GM18907 (cell line): ENCODE measurements around the gene CACNB1.
"Not testable (repeated sequence)": the region's sequence is repeated elsewhere in the genome, so short reads cannot be mapped to it uniquely, and the experiment has no call there.

ENCODE experiments used
- ATAC-seq: cut with Tn5 transposase; IDR thresholded peaks from one replicate; pipeline ENCODE4 v1.9.1; 2021; ENCODE audit warnings: mild to moderate bottlenecking, moderate library complexity; ENCODE audit not compliant: unreplicated experiment

The CACNB1 gene

DNA sequence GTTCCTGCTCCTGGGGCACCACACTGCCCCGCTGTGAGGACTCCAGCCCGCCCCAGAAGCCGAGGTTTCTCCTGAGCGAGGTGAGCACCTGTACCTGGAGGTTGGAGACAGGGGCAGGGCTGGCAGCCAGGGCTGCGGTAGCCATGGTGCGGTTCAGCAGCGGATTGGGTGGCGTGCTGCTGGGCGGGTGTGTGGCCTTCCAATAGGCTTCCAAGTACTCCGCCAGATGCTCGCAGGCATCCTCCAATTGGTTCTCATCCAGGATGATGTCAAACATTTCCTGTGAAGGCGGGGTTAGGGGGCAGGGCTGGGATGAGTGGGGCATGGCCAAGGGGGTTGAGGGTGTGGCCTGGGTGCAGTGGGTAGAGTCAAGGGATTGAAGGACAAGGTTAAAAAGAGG is 20.2 kb downstream of the CACNB1 start:
- no peak for ATAC-seq

DNA sequence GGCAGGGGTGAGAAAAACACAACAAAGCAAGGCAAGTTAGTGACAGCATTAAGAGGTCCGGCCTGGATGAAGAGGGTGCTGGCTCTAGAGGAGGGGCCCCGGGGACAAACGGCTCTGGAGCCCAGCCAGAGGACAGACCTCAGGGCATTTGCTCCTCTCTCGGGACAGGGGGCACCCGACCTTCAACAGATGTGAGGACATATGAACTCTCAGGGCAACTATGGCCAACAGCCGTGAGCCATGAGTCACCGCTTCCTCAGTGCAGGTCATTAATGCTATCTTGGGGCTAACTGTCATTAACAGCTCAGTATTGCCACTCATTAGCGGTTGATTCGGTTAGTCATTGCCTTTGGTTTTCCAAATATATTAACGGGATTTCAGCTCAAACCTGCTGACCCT is 21.8 kb downstream of the CACNB1 start:
- ATAC-seq = no peak

DNA sequence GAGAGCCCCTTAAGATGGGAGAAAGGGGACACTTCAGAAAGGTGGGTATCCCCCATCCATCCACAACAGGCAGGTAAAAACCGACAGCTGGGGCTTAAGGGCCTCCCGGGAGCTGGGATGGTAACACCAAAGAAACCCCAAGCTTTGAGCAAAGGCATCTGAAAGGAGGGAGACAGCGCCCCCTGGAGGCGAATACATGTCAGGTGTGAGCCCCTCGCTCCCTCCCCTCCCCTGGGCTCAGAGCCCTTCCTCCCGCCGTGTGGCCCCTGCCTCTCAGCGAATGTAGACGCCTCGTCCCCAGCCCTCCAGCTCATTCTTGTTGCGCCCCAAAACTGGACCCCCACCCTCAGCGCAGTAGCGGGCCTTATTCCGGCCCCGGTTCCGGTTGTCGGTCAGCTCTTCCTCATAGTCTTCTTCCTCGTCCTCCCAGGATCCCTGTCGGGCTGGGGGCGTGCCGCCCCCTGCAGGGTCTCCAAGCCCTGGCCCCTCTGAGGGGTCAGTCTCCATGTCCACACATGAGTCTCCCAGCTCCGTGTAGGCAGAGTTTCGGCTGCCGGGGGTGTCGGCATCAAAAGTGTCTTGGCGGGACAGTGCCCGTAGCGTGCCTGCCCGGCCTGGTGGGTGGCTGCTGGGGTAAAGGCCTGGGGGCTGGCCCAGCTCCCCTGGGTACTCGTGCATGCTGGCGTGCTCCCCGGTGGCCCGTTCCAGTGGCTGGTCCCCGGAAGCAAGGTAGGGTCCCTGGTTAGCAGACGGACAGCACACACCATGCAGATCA is 22.4 kb downstream of the CACNB1 start:
- ATAC-seq = no peak

DNA sequence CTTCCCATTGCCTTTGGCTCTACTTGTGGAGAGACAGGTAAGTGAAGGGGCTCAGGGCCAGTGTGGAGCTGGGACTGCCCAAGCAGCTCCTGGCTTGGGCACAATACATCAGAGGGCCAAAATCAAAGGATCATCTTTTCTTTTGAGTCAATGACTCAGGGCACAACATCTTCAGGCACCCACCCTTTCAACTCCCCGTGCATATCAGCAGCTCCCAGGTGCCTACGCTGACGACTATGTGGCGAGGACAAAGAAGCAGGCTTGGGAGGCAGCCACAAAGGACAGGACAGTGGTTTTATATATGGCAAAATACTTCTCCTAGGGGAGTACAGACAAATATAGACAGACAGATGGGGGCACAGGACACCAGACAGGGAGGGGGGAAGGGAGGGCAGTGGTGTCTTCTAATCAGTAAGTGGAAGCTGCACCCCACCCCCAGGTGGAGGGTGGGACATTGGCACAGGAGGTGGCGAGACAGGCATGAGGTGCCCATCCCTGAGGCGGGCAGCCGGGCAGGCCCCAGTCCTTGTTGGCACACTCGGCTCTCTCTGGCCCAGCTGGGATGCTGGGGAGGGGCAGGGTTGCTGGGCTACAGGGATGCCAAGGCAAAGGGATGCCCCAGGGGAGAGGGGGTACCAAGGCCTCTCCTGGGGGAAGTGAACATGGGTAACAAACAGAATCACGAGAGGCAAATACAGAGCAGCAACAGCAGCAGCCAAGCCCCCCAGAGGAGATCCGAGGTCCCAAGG is 23.8 kb downstream of the CACNB1 start:
- no peak for ATAC-seq

DNA sequence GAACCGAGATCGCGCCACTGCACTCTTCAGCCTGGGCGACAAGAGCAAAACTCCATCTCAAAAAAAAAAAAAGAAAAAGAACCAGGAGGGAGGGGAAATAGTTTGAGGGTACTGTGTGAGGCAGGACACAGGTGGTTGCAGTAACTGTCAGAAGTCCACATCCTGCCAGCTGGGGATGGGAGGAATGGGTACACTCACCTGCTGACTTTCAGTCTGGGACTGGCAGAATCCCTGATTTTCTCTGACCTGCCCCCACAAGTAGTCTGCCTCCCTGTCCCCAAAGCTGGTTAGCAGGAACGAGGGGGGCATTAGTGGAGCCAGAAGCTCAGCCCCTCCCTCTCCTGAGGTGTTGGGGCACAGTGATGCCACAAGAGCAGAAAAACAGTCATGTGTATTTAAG is 24.4 kb downstream of the CACNB1 start:
- no peak for ATAC-seq

DNA sequence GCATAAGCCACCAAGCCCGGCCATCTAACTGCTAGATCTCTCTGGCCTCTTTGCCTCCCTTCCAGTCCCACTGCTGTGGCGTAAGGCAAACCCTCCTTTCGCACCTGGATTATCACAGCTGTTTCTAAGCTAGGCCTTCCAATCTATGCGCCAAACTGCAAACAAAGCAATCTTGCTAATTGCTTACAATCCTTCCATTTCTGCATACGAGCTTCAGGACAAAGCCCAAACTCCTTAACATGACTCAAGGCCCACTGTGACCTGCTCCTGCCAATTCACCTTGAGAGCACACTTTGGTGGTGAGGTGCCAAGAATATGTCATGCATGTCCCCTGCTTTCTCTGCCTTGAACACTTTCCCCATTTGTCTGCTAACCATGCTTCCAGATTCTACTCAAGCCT is 25.5 kb downstream of the CACNB1 start:
- ATAC-seq = no peak

DNA sequence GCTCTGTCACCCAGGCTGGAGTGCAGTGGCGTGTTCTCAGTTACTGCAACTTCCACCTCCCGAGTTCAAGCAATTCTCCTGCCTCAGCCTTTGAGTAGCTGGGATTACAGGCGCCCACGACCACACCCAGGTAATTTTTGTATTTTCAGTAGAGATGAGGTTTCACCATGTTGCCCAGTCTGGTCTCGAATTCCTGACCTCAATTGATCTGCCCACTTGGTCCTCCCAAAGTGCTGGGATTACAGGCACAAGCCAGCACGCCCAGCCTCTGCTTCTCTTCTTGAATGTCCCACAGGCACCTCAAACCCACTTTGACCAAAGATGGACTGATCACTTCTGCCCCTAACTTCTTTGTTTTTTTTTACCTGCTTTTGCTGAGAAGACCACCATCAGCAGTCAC is 26.9 kb downstream of the CACNB1 start:
- no peak for ATAC-seq

DNA sequence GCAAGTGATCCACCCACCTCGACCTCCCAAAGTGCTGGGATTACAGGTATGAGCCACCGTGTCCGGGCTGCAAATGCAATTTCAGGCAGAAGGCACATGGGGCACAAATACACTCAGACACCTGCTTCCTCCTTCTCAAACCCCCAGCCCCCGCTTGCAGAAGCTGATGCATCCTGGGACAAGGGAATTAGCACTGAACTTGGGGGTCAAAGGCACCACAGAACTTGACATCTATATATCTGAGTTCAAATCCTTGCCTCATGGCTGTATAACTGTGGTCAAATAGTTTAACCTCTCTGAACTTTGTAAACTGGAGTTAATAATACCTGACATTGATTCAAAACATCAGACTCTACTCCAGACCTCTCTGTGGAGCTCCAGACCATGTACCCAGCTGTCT is 27.4 kb downstream of the CACNB1 start:
- ATAC-seq = no peak

DNA sequence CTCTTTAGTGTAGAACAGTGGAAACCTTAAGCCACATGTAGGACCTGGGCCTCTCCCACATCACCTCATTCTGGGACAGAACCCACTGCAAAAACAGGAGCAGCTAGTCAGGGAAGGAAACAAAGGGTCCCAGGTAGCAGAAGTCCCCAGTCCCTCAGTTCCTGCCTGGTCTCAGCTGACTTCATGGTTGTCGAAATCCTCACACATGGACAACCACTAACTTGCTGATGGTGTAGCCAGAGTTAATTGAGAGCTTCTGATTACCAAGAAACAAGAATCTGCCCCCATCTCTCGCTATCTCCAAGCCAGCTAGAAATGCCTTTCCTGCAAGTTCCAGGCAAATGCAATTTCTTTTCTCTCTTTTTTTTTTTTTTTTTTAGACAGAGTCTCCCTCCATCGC is 28.0 kb downstream of the CACNB1 start:
- ATAC-seq = no peak

DNA sequence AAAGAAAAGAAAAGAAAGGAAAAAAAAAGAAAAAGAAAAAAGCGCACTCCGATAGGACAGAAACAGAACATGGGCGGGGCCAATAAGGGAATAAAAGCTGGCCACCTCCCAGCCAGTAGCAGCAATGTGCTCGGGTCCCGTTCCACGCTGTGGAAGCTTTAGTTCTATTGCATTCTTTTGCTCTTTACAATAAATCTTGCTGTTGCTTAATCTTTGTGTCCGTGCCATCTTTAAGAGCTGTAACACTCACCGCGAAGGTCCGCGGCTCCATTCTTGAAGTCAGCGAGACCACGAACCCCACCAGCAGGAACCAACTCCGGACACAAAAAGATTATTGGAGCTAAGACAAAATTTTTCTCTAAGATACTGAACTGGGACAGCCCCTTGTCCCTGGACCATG is 28.4 kb downstream of the CACNB1 start:
- ATAC-seq = no peak

DNA sequence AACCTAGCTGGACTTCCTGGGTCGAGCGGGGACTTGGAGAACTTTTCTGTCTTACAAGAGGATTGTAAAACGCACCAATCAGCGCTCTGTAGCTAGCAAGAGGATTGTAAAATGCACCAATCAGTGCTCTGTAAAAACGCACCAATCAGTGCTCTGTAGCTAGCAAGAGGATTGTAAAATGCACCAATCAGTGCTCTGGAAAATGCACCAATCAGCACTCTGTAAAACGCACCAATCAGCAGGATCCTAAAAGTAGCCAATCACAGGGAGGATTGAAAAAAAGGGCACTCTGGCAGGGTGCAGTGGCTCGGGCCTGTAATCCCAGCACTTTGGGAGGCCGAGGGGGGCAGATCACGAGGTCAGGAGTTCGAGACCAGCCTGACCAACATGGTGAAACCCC is 29.0 kb downstream of the CACNB1 start:
- not testable (repeated sequence) for ATAC-seq

DNA sequence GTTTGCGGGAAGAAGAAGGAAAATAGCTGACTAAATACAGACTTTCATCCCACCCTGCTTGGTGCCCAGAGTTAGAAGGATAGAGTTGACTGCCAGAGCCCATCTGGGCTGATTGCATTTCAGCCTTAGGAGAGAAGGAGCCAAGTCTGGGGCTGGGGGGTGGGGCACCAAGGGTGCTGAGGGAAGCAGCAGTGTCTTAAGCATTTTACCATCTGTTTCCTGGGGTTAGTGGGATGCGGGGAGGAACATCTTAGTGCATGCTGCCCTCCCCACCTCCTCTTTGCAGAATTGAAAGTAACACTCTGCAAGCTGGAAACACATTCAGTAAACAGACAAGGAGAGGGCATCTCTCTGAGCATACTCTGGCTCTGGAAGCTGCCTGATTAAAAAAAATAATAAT is 30.0 kb downstream of the CACNB1 start:
- no peak for ATAC-seq

DNA sequence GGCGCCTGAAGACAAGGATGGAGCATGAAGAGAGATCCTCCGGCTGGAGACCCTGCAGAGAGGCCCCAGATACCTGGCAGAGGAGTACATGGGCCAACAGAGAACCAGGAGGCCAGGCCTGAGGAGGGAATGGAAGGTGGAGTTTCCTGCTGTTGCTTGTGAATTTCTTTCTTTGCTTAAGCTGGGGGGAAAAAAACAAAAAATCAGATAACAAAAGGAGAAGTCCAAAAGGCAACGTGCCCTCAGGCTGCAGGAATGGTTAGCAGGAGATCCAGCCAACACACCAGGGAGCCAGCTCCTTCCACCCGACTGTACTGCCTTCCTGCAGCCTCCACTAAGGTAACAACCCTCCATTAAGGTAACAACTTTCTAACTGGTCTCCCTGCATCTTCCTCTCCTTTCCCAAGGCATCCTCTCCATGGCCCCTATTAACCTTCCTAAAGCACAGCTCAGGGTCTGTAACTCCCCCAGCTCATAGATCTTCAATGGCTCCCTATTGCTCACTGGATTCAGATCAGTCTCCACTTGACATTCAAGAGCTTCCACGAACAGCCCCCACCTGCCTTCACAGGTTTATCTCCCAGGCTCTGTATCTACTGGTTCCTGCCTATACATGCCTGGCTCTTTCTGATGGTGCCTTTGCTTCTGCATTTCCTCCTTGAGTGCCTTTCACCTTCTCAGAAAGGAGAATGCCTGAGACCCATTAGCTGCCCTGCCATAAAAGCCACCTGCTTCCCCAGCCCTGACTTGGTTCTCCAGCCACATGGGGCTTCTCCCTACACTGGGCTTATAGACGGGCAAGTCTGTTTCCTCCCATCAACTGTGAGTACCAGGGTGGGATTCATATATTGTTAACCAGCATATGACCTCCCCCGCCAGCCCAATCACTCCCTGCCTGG is 30.8 kb downstream of the CACNB1 start:
- ATAC-seq = no peak

DNA sequence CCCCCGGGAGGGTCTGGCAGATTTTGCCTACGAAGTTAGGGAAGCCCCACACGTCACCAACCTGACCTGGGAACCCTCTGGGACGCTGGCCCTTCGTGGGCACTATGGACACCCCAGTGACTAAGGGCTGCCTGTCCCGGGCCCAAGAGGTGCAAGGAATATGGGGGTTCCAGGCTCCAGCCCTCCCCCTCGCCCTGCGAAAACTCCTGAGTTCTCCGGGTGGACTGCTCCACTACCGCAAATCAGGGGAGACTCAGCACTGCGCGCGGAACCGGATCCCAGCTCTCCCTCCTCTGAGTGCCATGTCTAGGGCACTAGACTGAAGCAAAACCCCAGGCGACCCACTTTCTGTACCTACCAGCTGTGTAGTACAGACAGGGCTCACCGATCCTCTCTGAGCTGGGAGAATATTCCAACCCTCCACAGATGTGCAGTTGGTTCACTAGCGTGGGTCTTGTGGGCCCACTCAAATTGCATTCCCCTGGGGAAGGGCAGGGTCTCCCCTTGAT is 31.6 kb downstream of the CACNB1 start, which contains the start of gene ARL5C:
Gene ARL5C, minus strand, starts transcription at position 321 of the 509 bp plus-strand sequence. CDS start 401 bp downstream, outside the sequence.
- no peak for ATAC-seq

DNA sequence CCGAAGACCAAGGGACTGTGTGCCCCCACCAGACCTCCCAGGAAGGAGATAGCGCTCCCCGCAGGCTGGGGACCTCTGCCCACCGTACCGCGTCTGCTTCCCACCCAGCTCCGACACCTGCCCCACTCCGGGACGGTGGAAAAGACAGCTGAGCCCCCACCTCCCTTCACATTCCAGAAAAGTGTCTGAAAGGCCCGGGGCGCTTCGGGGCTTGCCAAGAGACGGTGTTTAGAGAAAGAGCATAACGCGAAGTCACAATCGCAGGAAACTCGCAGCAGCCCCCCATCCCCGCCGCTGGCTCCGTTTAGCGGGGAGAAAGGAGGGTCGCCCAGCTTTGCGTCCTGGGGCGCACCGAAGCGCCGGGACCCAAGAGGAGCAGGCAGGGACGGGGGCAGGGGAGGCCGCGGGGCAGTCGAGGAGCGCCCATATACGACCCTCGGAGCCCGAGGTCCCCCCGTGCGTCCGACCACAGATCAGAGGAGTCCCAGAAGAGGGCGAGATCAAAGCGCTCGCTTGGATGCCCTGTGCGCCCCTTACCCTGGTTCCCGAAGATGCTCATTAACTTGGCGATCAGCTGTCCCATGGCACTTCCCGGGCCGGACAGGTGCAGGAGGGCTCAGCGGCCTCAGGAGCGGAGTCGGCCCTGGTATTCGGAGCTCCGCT is 32.2 kb downstream of the CACNB1 start:
- no peak for ATAC-seq

DNA sequence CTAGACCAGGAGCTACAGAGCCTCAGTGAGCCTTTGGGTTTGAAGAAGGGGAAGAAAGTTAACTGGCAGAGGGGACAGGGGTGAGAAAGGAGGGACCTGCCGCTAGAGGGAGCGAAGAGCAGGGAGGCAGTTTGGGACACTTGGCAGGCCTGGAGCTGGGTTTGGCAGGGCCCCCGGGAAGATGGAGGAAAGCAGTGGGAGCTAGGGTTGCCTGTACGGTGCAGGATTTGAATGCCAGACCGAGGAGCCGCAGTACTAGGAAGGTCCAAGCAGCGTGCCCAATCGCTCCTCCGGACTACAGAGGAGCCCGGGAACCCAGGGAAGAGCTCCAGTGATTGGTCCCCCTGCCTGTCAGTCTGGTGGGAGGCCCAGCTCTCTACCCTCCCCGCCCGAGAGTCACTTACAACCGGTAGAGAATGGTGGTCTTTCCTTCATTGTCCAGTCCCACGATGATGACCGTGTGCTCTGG is 32.8 kb downstream of the CACNB1 start:
- ATAC-seq = peak; percentile 76

DNA sequence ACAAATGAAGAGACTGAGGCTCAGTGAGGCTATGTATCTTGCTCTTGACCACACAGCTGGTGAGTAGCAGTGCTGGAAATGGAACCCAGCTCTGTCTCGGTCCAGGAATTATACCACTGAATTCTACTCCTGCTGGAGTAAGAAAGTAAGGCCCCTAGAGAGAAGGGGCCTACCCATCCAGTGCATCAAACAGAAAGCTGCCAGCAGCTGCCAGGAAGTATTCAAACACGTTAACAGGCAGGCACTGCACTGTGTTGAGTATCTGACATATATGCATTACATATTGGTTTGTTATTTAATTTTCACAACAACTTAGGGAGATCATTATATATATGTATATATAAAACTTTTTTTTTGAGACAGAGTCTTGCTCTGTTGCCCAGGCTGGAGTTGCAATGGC is 35.5 kb downstream of the CACNB1 start:
- no peak for ATAC-seq

DNA sequence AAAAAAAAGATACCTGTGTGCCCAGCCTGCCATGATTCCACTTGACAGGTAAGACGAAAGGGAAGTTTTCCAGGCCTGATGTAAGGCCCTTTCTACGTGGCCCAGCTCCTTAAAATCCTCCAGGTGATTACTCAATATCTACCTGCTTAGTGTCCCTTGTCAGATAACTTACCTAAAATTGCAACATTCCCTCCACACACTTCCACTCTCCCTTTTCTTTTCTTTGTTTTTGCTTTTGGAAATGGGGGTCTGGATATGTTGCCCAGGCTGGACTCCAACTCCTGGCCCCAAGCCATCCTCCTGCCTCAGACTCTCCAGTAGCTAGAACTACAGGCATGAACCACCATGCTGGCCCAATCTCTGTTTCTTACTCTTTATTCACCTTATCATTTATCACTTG is 38.8 kb downstream of the CACNB1 start:
- ATAC-seq = no peak

DNA sequence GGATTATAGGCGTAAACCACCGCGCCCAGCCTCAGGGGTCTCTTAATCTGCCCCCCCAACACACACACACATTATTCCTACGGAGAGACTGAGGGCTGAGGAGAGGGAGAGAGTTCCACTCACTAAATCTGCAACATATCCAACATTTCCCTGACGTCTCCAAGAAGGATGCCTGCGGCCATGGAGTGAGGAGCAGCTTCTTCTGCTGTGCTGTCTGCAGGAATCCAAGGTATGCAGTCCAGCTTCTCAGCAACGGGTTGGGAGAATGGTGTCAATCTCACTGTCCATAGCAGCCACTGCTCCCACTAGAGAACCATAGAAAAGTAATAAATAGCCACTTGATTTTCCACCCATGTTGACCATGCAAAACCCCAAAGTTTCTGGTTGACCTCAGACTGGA is 41.0 kb downstream of the CACNB1 start:
- no peak for ATAC-seq

DNA sequence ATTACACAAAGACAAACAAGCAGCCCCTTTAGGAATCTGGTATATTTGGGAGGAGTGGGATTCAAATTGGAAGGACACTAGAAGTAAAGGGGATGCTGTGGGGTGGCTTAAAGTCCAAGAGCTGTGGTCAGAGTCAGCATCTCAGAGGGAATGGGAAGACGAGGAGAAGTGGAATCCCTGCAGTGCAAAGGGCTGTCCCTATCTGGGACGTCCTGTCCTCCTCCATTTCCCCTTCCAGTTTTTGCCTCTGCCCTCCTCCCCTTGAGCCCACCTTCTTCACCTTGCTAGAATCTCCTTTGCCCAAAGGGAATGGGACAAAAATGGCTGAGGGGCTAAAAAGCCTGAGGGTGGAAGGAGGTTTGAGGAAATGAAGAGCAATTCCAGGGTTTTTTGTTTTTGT is 41.8 kb downstream of the CACNB1 start:
- ATAC-seq = no peak
